CD4-positive, alpha-beta T cell treated with Interferon gamma for 1 hour (primary cell): ENCODE results near the gene SLC66A1.

ENCODE experiments used
- DNase-seq: peaks from one replicate; pipeline ENCODE4 v3.0.0-alpha.2; 2020

Gene SLC66A1

GRCh38 chr1:19325958-19326747, 14.0 kb downstream of the SLC66A1 start:
- no peak for DNase-seq

- no peak for DNase-seq
Observed at GRCh38 chr1:19326748-19327065, 14.6 kb downstream of the SLC66A1 start.

GRCh38 chr1:19327301-19327700, 15.2 kb downstream of the SLC66A1 start:
- DNase-seq = no peak

DNA sequence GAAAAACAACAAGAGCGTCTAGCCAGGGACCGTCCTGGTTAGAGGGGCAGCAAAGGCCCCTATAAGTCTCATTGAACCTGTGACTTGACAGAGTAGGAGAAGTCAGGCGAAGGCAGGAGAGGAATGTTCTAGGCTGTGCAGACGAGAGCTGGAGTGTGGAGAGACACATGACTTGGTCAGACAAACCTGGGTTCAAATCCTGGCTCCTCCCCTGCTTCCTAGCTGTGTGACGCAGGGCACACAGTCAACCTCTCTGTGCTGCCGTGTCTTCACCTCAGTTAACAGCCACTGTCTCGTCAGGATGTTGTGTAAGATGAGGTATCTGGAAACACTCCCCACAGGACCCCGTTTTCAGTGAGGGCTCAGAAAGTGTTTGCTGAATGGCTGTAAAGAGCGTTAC, 15.6 kb downstream of the SLC66A1 start:
- DNase-seq = no peak

- no peak for DNase-seq
Observed at GRCh38 chr1:19328486-19328885, 16.4 kb downstream of the SLC66A1 start.

GRCh38 chr1:19329188-19329587, 17.1 kb downstream of the SLC66A1 start:
- DNase-seq = no peak

DNA sequence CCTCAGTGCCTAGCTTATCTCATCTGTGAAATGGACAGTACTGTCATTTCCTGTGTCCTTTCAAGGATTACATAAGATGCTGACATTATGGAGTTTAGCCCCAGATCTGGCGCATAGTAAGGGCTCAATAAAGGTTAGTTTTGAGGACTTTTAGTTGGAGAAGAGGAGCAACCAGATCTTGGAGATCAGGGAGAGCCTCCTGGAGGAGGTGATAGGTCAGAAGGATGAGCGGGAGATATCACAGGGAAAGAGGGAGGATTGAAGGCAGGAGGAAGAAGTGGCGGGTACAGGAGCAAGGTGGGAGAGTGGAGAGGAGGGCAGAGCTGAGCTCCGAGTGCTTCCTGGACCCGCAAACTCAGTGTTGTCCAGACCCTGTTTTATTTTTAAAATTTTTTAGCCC, 17.5 kb downstream of the SLC66A1 start:
- DNase-seq = no peak

- DNase-seq = no peak
Observed at GRCh38 chr1:19330449-19331135, 18.5 kb downstream of the SLC66A1 start.

- DNase-seq = no peak
Observed at GRCh38 chr1:19331262-19331878, 19.2 kb downstream of the SLC66A1 start.

DNA sequence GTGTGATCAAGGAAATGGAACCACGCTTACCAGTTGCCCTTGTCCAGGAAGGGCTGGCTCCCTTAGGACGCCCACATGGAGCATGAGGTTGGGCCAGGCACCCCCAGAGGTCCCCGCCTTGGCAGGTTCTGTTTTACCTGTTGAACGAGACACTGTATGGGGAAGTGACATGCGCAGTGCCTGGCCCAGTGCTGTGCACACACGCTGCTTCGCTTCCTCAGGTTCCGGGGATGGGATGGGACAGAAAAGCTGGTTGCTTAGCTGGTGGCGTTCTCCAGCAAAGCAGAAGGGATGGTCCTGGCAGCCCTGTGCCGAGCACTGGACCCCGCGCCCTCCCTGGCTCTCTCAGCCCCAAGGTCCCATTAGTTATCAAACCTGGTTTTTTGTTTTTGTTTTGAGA, 20.7 kb downstream of the SLC66A1 start:
- no peak for DNase-seq

DNA sequence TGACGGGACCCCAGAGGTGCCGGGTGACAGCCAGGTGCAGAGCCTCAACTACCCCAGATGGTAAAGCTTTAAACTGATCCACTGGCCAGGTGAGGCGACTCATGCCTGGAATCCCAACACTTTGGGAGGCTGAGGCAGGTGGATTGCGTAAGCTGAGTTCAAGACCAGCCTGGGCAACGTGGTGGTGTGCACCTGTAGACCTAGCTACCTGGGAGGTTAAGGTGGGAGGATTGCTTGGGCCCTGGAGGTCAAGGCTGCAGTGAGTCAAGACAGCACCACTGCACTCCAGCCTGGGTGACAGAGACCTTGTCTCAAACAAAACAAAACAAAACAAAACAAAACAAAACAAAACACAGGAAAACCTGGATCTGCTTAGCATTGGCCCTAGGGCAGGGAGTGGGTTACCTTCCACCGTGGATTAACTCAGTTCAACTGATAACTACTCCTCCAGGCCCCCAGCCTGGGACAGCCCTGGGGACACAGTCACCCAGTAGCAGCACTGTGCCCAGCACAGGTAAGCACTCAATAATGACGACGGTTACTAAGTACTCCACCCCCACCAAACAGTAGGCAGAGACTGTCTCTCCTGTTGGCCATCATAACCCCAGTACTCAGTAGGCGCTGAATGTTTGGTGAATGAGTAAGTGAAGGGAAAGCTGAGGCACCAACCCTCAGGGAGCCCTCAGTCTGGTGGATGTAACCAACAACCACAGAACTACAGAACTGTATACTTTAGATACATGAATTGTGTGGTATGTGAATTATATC, 21.6 kb downstream of the SLC66A1 start:
- DNase-seq = no peak

- no peak for DNase-seq
Observed at GRCh38 chr1:19336543-19336942, 24.4 kb downstream of the SLC66A1 start.

- DNase-seq = no peak
Observed at GRCh38 chr1:19337289-19337688, 25.2 kb downstream of the SLC66A1 start.

DNA sequence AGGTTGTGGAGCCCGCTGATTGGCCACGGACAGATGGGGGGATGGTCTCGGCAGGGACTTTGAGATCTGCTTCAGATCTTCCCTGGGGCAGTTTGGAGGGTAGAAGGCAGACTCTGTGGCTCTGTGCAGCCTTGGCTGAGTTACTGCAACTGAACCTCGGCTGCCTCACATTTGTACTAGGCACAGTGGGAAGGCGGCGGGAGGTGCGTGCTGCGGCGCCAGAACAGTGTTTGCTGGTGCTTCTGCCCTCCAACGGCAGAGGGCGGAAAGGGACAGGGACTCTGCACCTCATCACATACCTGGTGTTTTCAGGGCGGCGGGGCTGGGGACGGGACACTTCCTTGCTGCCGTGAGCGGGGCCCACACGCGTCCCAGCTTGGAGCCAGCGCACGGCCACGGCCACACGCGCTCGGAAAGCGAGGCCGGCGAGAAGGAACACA, 26.2 kb downstream of the SLC66A1 start:
- no peak for DNase-seq

- DNase-seq = no peak
Observed at GRCh38 chr1:19339214-19339861, 27.2 kb downstream of the SLC66A1 start.

GRCh38 chr1:19340387-19340937, 28.3 kb downstream of the SLC66A1 start:
- no peak for DNase-seq

- DNase-seq = peak; percentile 62
Observed at GRCh38 chr1:19341201-19342061, 29.3 kb downstream of the SLC66A1 start.

DNA sequence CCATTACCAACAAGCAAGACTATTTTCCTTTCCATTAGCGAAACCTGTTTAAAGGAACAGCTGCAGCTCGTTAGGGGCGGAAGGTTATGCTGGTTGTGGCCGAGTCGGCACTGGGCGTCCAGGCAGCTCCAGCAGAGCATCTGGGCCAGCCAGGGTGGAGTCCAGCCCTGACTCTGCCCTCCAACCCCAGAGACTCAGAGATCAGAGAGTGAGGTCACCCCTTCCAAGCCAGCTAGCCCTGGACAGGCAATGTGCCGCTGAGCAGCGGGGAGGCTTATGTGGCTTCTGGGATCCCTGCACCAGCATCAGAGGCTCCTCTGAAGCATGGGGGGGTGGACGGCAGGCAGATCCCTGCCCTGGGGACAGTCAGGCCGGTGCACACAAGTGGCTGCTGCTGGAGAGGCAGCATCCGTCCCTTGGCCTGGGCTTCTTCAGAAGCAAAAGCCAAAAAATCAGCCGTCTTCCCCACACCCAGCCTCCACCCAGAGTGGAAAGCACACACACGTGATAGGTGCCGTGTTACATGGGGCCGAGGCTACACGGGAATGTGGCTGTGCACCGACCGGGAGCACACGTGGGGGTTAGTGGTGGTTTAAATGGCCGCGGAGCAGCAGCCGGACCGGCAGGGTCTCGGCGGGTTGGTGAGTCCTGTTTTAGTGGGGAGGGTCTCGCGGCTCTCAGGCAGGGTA, 30.1 kb downstream of the SLC66A1 start:
- no peak for DNase-seq

DNA sequence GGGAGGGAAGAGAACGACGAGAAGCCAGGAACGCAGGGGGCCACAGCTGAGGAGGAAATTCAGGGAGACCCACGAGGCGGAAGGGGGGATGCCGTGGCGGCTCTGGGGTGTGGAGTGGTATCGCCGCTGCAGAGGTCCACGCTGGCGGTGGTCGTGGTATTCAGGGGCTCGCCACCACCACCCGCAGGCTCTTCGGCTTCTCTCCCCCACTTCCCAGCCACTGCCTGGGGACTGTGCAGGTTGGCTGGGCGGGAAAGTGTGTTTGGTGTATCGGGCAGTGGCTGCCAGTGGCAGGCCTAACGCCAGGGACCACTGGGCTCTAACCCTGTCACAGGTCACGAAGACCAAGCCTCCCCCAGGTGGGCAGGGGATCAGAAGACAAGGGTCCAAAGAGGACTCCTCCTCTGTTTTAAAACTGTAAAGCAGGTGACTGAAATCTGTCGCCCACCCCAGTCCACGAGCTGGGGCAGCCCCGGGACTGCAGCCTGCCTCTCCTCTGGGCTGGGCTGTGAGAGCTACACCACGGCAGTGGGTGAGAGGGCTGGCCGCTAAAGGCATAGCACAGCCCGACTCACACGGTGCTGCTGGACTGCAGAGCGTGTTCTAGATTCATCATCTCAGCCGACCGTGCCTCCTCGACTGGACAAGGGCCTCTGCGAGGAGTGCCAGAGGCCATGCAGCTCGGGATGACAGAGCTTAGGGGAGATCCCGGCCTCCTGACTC, 30.9 kb downstream of the SLC66A1 start:
- DNase-seq = no peak
